Sigmoid colon (tissue), 4 donors: ENCODE measurements around the gene ABCG8.

Experiments used
- CTCF ChIP-seq, 4 experiments: fragments of 450-650 bp in 3 of 4; fragments of 200-600 bp in 1 of 4; IDR thresholded peaks; one replicate each; pipeline ENCODE4 v1.5.1; 2016 to 2019; ENCODE audit warnings: antibody characterized with exemption in 4 of 4, mild to moderate bottlenecking in 3 of 4, moderate library complexity in 2 of 4
- EP300 ChIP-seq, 4 donors: sonication (generic); formaldehyde crosslinking; IDR thresholded peaks; one replicate each; pipeline ENCODE4 v1.6.1; 2017; ENCODE audit warnings: antibody characterized with exemption in 4 of 4
- POLR2A ChIP-seq, 2 donors: fragments of 450-650 bp; IDR thresholded peaks; one replicate each; pipeline ENCODE4 v1.6.1; 2016; ENCODE audit warnings: antibody characterized with exemption in 2 of 2, mild to moderate bottlenecking in 2 of 2, moderate library complexity in 2 of 2
- POLR2AphosphoS5 ChIP-seq, 4 donors: sonication (generic); formaldehyde crosslinking; IDR thresholded peaks; one replicate each; pipeline ENCODE4 v1.6.1; 2017; ENCODE audit warnings: antibody characterized with exemption in 4 of 4

- no peak for TF ChIP-seq POLR2AphosphoS5 (IDR thresholded peaks at IDR 0.05)
- no peak for TF ChIP-seq CTCF (IDR thresholded peaks at IDR 0.05)
- TF ChIP-seq POLR2A (IDR thresholded peaks at IDR 0.05): no peak
- no peak for TF ChIP-seq EP300 (IDR thresholded peaks at IDR 0.05)
Measured at GRCh38 chr2:43924463-43924862, 85.7 kb downstream of the ABCG8 start.
